NCI-H128 (cell line): ENCODE results near the gene GDF3.
"Not testable (repeated sequence)": the region's sequence is repeated elsewhere in the genome, so short reads cannot be mapped to it uniquely, and the experiment has no call there.

Source experiments
- DNase-seq: peaks from one replicate; lab custom pipeline; 2025; ENCODE audit not compliant: unreplicated experiment; lab: John Stamatoyannopoulos, UW

Gene GDF3

DNA sequence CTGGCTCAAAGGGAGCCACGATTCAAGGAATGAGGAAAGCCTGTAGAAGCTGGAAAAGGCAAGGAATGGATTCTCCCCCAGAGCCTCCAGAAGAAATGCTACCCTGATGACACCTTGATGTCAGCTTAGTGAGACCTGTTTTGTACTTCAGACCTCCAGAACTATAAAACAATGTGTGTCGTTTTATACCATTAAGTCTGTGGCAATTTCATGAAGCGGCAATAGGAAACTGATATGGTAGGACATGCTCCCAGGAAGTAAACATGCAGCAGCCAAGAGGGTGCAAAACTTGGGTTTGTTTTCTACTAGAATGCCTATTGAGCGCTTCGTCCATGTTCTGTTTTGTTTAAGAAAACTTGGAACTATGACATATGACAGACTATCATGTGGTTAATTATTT is 27.4 kb downstream of the GDF3 start:
- DNase-seq, result no peak

DNA sequence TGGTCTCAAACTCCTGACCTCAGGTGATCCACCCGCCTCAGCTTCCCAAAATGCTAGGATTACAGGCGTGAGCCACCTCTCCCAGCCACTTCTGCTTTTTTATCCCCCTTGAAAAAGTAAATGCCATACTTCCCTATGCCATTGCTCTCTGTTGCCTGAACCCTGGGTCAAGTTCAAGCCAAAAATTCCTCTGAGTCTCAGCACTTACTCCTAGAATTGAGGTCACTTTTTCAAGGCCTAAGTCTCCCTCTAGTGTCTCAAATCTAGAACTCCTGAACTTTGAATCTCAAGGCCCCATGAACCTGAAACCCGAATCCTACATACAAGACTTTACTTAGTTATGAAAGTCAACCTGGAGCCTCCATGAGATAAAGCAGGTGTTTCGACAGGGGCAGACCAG is 28.4 kb downstream of the GDF3 start:
- DNase-seq, result no peak

DNA sequence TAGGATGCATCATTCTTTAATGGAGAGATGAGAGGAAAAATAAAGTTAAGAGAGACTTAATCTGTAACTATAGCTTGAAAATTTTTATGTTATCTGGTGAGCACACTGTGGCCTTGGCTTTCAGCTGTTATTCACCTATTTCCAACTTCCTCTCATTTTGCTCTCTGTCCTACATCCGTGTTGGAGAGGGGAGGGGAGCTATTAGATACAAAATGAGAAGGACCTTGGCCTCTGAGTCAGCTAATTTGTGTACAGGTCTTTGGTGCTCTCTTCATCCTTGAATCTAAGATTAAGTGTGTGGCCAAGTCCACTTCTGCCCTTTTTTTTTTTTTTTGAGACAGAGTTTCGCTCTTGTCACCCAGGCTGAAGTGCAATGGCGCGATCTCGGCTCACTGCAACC is 29.0 kb downstream of the GDF3 start:
- no peak for DNase-seq

DNA sequence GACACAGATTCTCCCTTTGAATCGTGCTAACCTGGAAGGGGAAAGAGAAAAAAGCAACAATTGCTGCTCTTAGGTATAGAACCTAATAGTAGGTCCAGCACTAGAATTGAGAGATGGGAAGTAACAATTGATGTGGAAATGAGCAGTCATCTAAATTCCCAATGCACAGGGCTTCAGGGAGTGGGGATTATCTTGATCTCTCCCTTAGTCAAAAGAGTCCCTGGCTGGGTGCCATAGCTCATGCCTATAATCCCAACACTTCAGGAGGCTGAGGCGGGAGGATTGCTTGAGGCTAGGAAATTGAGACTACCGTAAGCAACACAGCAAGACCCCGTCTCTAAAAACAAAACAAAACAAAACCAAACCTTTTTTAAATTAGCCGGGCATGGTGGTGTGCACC is 33.8 kb downstream of the GDF3 start:
- DNase-seq, result no peak

DNA sequence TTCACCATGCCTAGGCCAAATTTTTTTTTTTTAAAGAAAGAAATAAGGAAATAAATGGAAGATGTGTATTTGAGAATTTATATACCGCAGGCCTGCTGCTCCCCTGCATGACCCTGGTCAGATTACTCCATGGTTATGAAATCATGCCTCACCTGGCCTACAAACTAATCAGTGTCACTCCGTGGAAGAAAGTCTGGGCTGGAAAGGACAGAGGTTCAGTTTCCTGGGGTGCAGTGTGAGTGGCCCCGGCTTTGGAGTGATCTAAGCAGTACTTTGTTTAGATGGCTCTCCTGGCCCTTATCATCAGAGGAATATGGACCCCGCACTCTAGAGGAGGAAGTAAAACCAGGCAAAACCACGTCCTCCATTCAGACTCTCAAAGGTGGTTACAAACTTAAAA is 39.5 kb downstream of the GDF3 start:
- DNase-seq, result no peak

DNA sequence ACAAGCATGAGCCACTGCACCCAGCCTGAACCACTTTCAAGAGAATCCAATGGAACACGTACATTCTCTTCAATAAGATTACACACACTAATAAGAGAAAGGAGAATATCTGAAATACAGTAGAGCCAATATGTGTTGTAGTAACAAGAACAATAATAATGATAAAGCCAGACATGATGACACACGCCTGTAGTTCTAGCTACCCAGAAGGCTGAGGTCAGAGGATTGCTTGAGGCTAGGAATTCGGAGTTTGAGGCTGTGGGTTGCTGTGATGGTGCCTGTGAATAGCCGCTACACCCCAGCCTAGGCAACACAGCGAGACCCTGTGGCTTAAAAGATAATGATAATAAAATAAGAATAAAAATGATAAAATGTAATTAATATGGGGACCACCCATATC is 45.5 kb downstream of the GDF3 start:
- DNase-seq, result no peak

DNA sequence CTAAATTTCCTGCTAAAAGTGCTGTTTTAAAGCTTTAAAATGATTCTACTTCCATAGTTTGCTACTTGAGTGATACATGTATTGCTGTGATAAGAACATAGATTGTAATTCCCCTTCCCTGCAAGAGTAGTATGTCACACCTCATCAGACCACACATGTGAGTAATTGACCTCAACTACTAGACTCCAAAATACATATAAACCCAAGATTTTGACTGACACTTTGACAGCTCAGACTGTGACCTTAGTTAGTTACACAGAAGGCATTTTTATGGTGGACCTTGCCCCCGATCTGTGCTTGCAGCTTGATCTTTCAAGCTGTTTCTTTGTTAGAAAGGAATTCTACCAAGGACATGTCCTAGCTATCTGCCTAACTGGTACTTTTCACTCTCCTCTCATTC is 48.5 kb downstream of the GDF3 start:
- DNase-seq, result no peak

DNA sequence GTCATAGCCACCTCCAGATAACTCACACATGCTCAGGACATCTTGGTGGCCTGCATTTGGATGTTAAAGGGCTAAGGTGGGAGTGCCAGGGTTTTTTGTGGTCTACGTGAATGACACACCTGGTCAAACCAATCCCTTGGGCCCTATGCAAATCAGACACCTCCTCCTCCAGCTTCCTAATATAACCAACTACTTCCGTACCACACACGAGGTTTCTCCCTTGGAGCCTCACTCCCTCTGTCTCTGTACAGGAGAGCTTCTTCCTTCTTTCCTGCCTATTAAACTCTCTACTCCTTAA is 49.4 kb downstream of the GDF3 start:
- DNase-seq, result no peak

DNA sequence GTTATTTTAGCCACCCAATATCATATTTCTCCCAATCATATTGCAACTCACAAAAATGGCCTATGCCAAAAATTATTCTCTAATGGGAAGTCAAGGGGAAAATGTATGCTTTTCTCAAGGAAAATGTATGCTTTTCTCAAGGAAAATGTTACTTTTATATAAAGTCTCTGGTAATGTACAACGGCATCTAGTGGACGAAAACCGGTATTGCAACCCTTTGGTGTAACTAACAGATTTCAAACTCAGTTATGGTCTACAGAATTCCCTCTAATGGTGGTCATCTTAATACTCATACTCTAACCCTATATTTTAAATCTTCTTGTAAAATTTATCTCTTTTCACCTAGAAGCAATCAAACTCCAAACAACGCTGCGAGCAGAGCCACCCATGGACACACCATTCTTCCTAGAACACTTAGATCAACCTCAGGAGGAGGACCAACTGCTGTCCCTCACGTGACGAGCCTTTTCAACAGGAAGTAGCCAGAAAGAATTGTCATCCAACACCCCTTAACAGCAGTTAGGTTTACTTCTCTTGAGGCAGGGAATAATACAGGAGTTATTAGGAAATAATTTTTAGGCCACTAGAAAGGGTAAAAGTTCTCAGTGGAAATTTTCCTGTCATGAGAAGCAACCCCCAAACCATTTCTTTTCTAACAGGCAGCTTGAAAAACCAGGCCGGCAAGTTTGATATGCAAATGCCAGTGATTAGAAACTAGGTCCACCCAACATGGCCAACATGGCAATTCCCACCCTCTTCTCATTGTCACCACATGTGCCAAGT is 50.0 kb downstream of the GDF3 start:
- DNase-seq, result no peak

DNA sequence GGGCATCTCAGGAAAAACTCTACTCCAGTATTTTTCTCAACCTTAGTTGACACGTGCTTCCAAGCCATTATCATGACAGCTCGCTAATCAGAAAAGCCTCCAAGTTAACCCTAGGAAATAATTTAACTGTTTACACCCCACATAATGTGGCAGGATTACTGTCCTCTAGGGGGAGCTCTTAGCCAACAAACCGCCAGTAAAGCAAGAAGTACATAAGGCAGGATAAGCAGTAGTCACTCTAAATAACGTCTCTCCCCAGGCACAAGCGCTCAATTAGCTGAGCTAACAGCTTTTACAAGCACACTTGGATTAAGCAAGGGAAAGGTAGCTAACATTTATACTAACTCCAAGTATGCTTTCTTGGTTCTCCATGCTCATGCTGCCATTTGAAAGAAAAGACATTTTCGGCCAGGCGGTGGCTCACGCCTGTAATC is 52.7 kb downstream of the GDF3 start:
- DNase-seq, result no peak

DNA sequence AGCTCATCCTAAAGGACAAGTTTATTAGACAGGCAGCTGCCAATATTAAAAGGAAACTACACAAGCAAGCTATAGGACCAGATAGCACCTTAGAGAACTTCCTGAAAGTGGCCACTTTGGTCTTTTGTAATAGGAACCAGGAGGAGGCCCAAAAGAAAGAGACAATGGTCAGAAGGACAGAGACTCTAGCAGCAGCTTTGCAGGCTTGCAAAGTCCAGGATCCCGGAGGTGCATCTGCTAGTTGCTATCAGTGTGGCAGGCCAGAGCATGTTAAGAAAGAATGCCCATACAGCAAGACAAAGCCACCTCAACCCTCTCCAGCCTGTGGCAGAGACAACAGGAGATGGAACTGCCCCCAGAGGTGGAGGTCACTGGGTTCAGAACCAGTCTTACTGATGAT is 53.3 kb downstream of the GDF3 start:
- no peak for DNase-seq

DNA sequence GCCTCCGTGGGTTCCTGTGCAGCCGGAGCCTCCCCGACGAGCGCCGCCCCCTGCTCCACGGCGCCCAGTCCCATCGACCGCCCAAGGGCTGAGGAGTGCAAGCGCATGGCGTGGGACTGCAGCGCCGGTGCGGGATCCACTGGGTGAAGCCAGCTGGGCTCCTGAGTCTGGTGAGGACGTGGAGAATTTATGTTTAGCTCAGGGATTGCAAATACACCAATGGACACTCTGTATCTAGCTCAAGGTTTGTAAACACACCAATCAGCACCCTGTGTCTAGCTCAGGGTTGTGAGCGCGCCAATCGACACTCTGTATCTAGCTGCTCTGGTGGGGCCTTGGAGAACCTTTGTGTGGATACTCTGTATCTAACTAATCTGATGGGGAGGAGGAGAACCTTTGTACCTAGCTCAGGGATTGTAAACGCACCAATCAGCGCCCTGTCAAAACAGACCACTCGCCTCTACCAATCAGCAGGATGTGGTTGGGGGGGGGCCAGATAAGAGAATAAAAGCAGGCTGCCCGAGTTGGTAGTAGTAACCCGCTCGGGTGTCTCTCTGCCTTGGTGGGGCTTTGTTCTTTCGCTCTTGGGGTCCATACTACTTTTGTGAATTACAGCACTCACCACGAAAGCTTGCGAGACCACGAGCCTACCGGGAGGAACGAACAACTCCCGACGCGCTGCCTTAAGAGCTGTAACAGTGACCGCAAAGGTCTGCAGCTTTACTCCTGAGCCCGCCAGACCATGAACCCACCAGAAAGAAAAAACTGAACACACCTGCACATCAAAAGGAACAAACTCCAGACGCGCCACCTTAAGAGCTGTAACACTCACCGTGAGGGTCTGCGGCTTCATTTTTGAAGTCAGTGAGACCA is 55.2 kb downstream of the GDF3 start:
- DNase-seq, result not testable (repeated sequence)
